ENCODE results near the gene HIGD1C. TPM values are rescaled to one million over a fixed set of nuclear protein-coding genes. Genes with fewer than 3 reads are reported as not detected.

Gene HIGD1C
- total and polyA plus RNA-seq, 2 of the 8 experiments (the other 6 are each of a cell fraction or from before 2014, with no cell fraction given), result not detected

GRCh38 chr12:50949801-50950302 is 2.5 kb upstream of the HIGD1C start:
- no peak overlapping the region for H3K18ac ChIP-seq (ENCODE audit: extremely low read depth, low read length)
- no peak overlapping the region for H2BK5ac ChIP-seq (ENCODE audit: low read depth, low read length)
- no peak overlapping the region for H3K23ac ChIP-seq (ENCODE audit: insufficient read length)
- no peaks in the 10 kb centered on the region for H3K23me2 ChIP-seq (ENCODE audit: low read depth, low read length)
- H2BK20ac ChIP-seq (ENCODE audit: low read length), result no peak overlapping the region
- H3K9me3 ChIP-seq (ENCODE audit: insufficient read depth in 2 of 2, low read depth in 1 of 2, low read length in 1 of 2), result no peaks in the 10 kb centered on the region
- H3K4me1 ChIP-seq (replicated peaks in 1 of 4; ENCODE audit: control insufficient read depth in 3 of 4, insufficient read depth in 4 of 4, low read length in 3 of 4), result peaks cover 0 to 3% (median 0%) of the 10 kb centered on the region in 4 experiments; a peak in 1 of 7 replicates
- no peak overlapping the region for H3K27ac ChIP-seq (ENCODE audit: low read depth, low read length)
- WGBS, 2 experiments (ENCODE audit: extremely low coverage in 1 of 2, insufficient coverage in 1 of 2, insufficient read length in 1 of 2, insufficient replicate concordance in 2 of 2, low coverage in 1 of 2, low lambda C conversion rate in 2 of 2, missing lambda C conversion rate in 1 of 2), result 81% methylated on average over 4 of the region's 4 CpGs; no CpG with 5 or more reads in 1 of the 2 experiments
- H3K27me3 ChIP-seq (replicated peaks in 1 of 4; ENCODE audit: control insufficient read depth in 3 of 4, extremely low read depth in 1 of 4, insufficient read depth in 3 of 4, low read length in 3 of 4), result no peaks in the 10 kb centered on the region
- TF ChIP-seq TBP (IDR thresholded peaks at IDR 0.05; ENCODE audit: low read depth, low read length), result no peak
- TF ChIP-seq SP2 (IDR thresholded peaks at IDR 0.05; ENCODE audit: low read length), result no peak
- TF ChIP-seq SIRT6 (IDR thresholded peaks at IDR 0.05; ENCODE audit: low read length), result no peak
- TF ChIP-seq BACH1 (IDR thresholded peaks at IDR 0.05; ENCODE audit: low read length), result no peak
- no peak for TF ChIP-seq EGR1 (IDR thresholded peaks at IDR 0.05; ENCODE audit: borderline replicate concordance, low read depth, low read length)
- no peak for TF ChIP-seq GTF2F1 (IDR thresholded peaks at IDR 0.05; ENCODE audit: borderline replicate concordance, low read depth, low read length)
- no peak for TF ChIP-seq RAD21 (IDR thresholded peaks at IDR 0.05 in 1 of 2, conservative IDR thresholded peaks at IDR 0.05 in 1 of 2; ENCODE audit: low read depth in 2 of 2, low read length in 2 of 2)
- TF ChIP-seq CBX5 (IDR thresholded peaks at IDR 0.05; ENCODE audit: low read depth, low read length), result no peak
- no peak for TF ChIP-seq KDM1A (IDR thresholded peaks at IDR 0.05; ENCODE audit: borderline replicate concordance, low read length)
- no peak overlapping the region for H4K5ac ChIP-seq (ENCODE audit: insufficient read length, low read depth, low read length)
- H3K9ac ChIP-seq (replicated peaks in 1 of 4; ENCODE audit: extremely low read depth in 1 of 4, low read depth in 3 of 4, low read length in 3 of 4), result no peak overlapping the region
- no peak overlapping the region for H4K8ac ChIP-seq (ENCODE audit: extremely low read depth, insufficient read depth, low read length)
- no peak overlapping the region for H2AFZ ChIP-seq (ENCODE audit: low read length)
- no peak for FAIRE-seq
- ChIA-PET CTCF (ENCODE audit: partially characterized antibody) (interaction anchor here (0.6 to 1.4 kb wide), 4 partner anchors 8 to 401 kb away, joined by 3 to 4 read pairs (median 3); a partner anchor contains a TSS), POLR2A (ENCODE audit: partially characterized antibody) (interaction anchor here (1.3 kb wide), 1 partner anchor 134 kb away, joined by 4 read pairs; the partner anchor contains the start of gene CSRNP2)
- no peaks in the 10 kb centered on the region for H4K20me1 ChIP-seq (replicated peaks in 1 of 2; ENCODE audit: control insufficient read depth in 1 of 2, insufficient read depth in 2 of 2, low read length in 2 of 2)
- H2AK5ac ChIP-seq (ENCODE audit: low read depth, low read length), result no peak overlapping the region
- H2BK12ac ChIP-seq (ENCODE audit: low read depth, low read length), result no peak overlapping the region
- H3K4me2 ChIP-seq (ENCODE audit: insufficient read depth in 1 of 2, low read depth in 2 of 2, low read length in 2 of 2), result no peak overlapping the region
- H2BK15ac ChIP-seq (ENCODE audit: low read length), result no peak overlapping the region
- no peaks in the 10 kb centered on the region for H3K36me3 ChIP-seq (ENCODE audit: control insufficient read depth in 2 of 4, insufficient read depth in 4 of 4, low read length in 3 of 4)
- DNase-seq (ENCODE audit: low read depth in 1 of 2, low spot score in 2 of 2), result no peak
- H3K14ac ChIP-seq (ENCODE audit: insufficient read length), result no peak overlapping the region
- H4K91ac ChIP-seq (replicated peaks; ENCODE audit: insufficient read length, low read length), result no peak overlapping the region
- no peaks in the 10 kb centered on the region for H3K79me2 ChIP-seq (ENCODE audit: control insufficient read depth in 1 of 2, insufficient read depth in 2 of 2, low read length in 2 of 2)
- no peak overlapping the region for H2BK120ac ChIP-seq (replicated peaks; ENCODE audit: low read depth, low read length)
- no peak overlapping the region for H3K4ac ChIP-seq (replicated peaks; ENCODE audit: insufficient read length, low read depth, low read length)
- no peaks in the 10 kb centered on the region for H3K79me1 ChIP-seq (ENCODE audit: low read depth, low read length)
- no peak overlapping the region for H3K4me3 ChIP-seq (ENCODE audit: extremely low read depth in 1 of 4, insufficient read depth in 2 of 4, low read depth in 3 of 4, low read length in 4 of 4)
- H3K56ac ChIP-seq (replicated peaks; ENCODE audit: insufficient read length, low read depth, low read length), result no peak overlapping the region

All from H1 (cell line).